ENCODE results near the gene CYB5B.
A peak's percentile ranks its signal among the peaks of the same experiment; 100 is the strongest.

The CYB5B gene

DNA sequence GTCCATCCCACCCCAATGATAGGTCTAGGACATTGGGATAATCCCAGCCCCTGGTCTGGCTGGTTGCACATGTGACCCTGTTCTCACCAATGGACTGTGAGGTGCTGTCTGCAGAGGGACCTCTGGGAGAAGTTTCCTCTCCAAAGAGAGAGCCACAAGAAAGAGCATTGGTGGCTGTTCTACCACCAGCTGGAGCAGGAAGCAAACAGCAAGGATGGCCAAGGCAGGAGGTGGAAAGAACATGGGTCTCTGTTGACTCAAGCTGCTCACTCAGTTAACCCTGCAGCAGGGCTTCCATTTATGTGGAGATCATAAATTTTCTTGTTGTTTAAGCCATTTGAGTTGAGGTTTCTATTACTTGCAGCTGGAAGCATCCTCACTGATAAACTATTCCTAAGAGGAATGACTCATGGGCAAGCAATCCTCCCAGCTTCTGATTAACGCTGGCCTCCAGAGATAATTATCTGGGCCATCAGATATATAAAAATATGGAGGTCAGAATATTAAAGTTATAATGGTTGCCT, 52.6 kb downstream of the CYB5B start:
- no peak overlapping the region for H3K4me3 ChIP-seq (ENCODE audit: severe bottlenecking)
- no peak for DNase-seq (ENCODE audit: low spot score)

DNA sequence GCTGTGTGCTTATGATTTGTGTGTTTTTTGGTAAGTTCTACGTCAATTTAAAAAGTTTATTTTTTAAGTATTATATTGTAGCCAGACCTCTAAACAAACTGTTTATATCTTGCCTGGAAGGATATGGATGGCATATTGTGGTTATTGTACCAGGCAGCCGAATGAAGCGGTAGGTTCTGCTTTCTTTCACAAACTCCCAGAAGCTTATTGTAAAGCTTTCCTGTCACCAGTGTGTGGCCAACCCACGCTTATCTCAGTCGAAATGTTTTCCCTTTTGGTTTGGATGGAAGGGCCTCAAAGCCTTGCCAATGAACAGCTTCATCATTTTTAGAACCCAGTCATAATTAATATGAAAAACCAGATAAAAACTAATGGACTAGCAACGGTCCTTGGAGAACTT, 53.1 kb downstream of the CYB5B start:
- no peak overlapping the region for H3K4me3 ChIP-seq (ENCODE audit: severe bottlenecking)
- H3K4me1 ChIP-seq (ENCODE audit: insufficient read depth, poor library complexity, severe bottlenecking) = peaks cover 11% of the 10 kb centered on the region
- no peaks in the 10 kb centered on the region for H3K27me3 ChIP-seq (ENCODE audit: insufficient read depth, poor library complexity, severe bottlenecking)
- H3K9me3 ChIP-seq (ENCODE audit: severe bottlenecking) = no peaks in the 10 kb centered on the region
- no peaks in the 10 kb centered on the region for H3K36me3 ChIP-seq (ENCODE audit: low read depth)
- DNase-seq (ENCODE audit: low spot score) = no peak
- H3K27ac ChIP-seq (ENCODE audit: poor library complexity, severe bottlenecking) = peak overlapping the region; percentile 68
- ATAC-seq (ENCODE audit: low read depth) = no peak
- TF ChIP-seq, protein P1, sequence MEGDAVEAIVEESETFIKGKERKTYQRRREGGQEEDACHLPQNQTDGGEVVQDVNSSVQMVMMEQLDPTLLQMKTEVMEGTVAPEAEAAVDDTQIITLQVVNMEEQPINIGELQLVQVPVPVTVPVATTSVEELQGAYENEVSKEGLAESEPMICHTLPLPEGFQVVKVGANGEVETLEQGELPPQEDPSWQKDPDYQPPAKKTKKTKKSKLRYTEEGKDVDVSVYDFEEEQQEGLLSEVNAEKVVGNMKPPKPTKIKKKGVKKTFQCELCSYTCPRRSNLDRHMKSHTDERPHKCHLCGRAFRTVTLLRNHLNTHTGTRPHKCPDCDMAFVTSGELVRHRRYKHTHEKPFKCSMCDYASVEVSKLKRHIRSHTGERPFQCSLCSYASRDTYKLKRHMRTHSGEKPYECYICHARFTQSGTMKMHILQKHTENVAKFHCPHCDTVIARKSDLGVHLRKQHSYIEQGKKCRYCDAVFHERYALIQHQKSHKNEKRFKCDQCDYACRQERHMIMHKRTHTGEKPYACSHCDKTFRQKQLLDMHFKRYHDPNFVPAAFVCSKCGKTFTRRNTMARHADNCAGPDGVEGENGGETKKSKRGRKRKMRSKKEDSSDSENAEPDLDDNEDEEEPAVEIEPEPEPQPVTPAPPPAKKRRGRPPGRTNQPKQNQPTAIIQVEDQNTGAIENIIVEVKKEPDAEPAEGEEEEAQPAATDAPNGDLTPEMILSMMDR (IDR thresholded peaks at IDR 0.05; ENCODE audit: poor library complexity, severe bottlenecking) = no peak

More for the DNA sequence above, 52.6 kb downstream of the CYB5B start:
- Histone ChIP-seq H3K27me3 (ENCODE audit: insufficient read depth, poor library complexity, severe bottlenecking) (no peaks in the 10 kb centered on the region), H3K4me1 (ENCODE audit: insufficient read depth, poor library complexity, severe bottlenecking) (peaks cover 11% of the 10 kb centered on the region), H3K27ac (ENCODE audit: poor library complexity, severe bottlenecking) (peak overlapping the region; percentile 68), H3K9me3 (ENCODE audit: severe bottlenecking) (no peaks in the 10 kb centered on the region), H3K36me3 (ENCODE audit: low read depth) (no peaks in the 10 kb centered on the region)
- TF ChIP-seq, protein P1 (IDR thresholded peaks at IDR 0.05; ENCODE audit: poor library complexity, severe bottlenecking) = no peak
- ATAC-seq (ENCODE audit: low read depth) = peak; percentile 87

DNA sequence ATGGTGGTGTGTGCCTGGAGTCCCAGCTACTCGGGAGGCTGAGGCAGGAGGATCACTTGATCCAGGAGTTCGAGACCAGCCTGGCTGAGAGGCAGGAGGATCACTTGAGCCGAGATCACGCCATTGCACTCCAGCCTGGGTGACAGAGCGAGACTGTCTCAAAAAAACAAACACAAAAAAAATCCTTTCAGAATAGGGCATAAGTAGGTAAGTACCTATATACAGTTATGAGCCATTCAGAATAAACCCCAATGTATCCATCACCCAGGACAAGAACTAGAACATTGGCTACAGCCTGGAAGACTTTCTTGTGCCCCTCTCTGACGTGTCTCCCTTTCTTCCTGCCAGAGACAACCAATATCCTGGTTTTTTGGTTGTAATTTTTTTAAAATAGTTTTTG, 54.3 kb downstream of the CYB5B start:
- peaks cover 11% of the 10 kb centered on the region for H3K4me1 ChIP-seq (ENCODE audit: insufficient read depth, poor library complexity, severe bottlenecking)
- TF ChIP-seq, protein P1 (IDR thresholded peaks at IDR 0.05; ENCODE audit: poor library complexity, severe bottlenecking) = no peak
- H3K4me3 ChIP-seq (ENCODE audit: severe bottlenecking) = no peak overlapping the region

DNA sequence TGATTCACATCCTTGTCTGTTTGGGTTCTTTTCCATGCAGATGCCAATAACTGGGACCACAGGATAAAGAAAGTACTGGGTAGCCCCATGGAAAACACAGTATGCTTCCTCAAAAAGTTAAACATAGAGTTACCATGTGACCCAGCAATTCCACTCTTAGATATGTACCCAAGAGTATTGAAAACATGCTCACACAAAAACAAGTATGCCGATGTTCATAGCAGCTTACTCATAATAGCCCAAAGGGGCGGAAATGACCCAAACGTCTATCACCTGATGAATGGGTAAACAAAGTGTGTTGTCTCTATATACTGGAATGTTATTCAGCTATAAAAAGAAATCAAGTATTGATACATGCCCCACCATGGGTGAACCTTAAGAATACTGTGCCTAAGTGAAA, 55.4 kb downstream of the CYB5B start:
- Histone ChIP-seq H3K36me3 (ENCODE audit: low read depth) (no peaks in the 10 kb centered on the region), H3K4me1 (ENCODE audit: insufficient read depth, poor library complexity, severe bottlenecking) (peaks cover 11% of the 10 kb centered on the region), H3K27me3 (ENCODE audit: insufficient read depth, poor library complexity, severe bottlenecking) (no peaks in the 10 kb centered on the region), H3K4me3 (ENCODE audit: severe bottlenecking) (no peak overlapping the region), H3K27ac (ENCODE audit: poor library complexity, severe bottlenecking) (peak overlapping the region; percentile 24), H3K9me3 (ENCODE audit: severe bottlenecking) (no peaks in the 10 kb centered on the region)
- TF ChIP-seq, protein P1 (IDR thresholded peaks at IDR 0.05; ENCODE audit: poor library complexity, severe bottlenecking) = no peak
- peak; percentile 15; the same call in 1 of the 3 replicates for ATAC-seq (ENCODE audit: low read depth)
- no peak for DNase-seq (ENCODE audit: low spot score)

More for the DNA sequence above, 54.3 kb downstream of the CYB5B start:
- ATAC-seq (ENCODE audit: low read depth) (no peak), DNase-seq (ENCODE audit: low spot score) (no peak)
- no peaks in the 10 kb centered on the region for H3K9me3 ChIP-seq (ENCODE audit: severe bottlenecking)
- no peaks in the 10 kb centered on the region for H3K36me3 ChIP-seq (ENCODE audit: low read depth)
- H3K27ac ChIP-seq (ENCODE audit: poor library complexity, severe bottlenecking) = no peak overlapping the region
- H3K27me3 ChIP-seq (ENCODE audit: insufficient read depth, poor library complexity, severe bottlenecking) = no peaks in the 10 kb centered on the region

DNA sequence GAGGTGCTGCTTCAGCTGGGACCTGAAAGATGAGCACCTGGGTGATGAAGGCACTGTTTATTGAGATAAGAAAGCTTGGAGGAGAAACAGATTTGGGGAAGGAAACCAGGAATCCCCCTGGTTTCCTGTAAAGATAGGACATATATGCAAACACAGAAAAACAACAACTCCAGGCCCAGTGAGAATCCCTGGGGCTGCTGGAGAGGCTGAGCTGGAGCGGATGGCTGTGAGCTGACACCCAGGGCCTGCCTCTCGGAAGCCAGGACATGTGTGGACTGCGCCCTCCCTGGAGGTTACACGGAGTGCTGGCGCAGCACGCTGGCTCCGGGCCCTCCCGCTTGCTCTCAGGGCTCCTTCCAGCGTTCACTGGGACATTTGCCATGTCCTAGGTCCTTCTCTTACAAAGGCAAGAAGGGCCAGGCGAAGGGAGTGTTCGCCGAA, 57.5 kb downstream of the CYB5B start:
- Histone ChIP-seq H3K4me1 (ENCODE audit: insufficient read depth, poor library complexity, severe bottlenecking) (peaks cover 7% of the 10 kb centered on the region), H3K9me3 (ENCODE audit: severe bottlenecking) (no peaks in the 10 kb centered on the region), H3K36me3 (ENCODE audit: low read depth) (no peaks in the 10 kb centered on the region), H3K27me3 (ENCODE audit: insufficient read depth, poor library complexity, severe bottlenecking) (no peaks in the 10 kb centered on the region), H3K4me3 (ENCODE audit: severe bottlenecking) (no peak overlapping the region), H3K27ac (ENCODE audit: poor library complexity, severe bottlenecking) (no peak overlapping the region)
- DNase-seq (ENCODE audit: low spot score) (no peak), ATAC-seq (ENCODE audit: low read depth) (no peak)
- TF ChIP-seq, protein P1 (IDR thresholded peaks at IDR 0.05; ENCODE audit: poor library complexity, severe bottlenecking) = no peak
